K562 treated with DMSO at 1 percent for 12 hours (cell line): ENCODE measurements around the gene ZIK1. TPM values are rescaled to one million over a fixed set of nuclear protein-coding genes. Genes with fewer than 3 reads are reported as not detected.

Experiments used
- total RNA-seq: library from RNA; unstranded; fragments of 300-600 nt; gene quantifications from 2 replicates; pipeline ENCODE4 v1.2.3, GENCODE V29; 2022; ENCODE audit not compliant: insufficient read depth

Gene ZIK1
- total RNA-seq, result 0.36 TPM in 1 of 2 replicates, not detected in the other

GRCh38 chr19:57583521-57584416 lies at the start of gene ZIK1:
Gene ZIK1, plus strand, starts transcription at chr19:57584145. Its CDS starts 212 bp downstream, at chr19:57584357.

GRCh38 chr19:57559404-57560025 lies 24.4 kb upstream of the ZIK1 start, which contains the start of gene ZNF550:
Gene ZNF550, minus strand, starts transcription at chr19:57559863. Its CDS starts 181 bp downstream, at chr19:57559682.

GRCh38 chr19:57578487-57579205 lies 5.3 kb upstream of the ZIK1 start, which contains the start of gene ZNF416:
Gene ZNF416, minus strand, starts transcription at chr19:57578911. Its CDS starts 207 bp downstream, at chr19:57578704.

GRCh38 chr19:57599761-57600383 lies 15.9 kb downstream of the ZIK1 start, which contains the start of gene ZNF530:
Gene ZNF530, plus strand, starts transcription at chr19:57599885. Its CDS starts 4,461 bp downstream, at chr19:57604346.

GRCh38 chr19:57613941-57614743 lies 30.2 kb downstream of the ZIK1 start, which contains the start of gene ZNF134:
Gene ZNF134, plus strand, starts transcription at chr19:57614242. Its CDS starts 5,227 bp downstream, at chr19:57619469.

GRCh38 chr19:57632987-57633831 lies 49.3 kb downstream of the ZIK1 start, which contains the start of gene ZNF211:
Gene ZNF211, plus strand, starts transcription at chr19:57633168. Its CDS starts 179 bp downstream, at chr19:57633347.

Other genes starting within 250 kb of the ZIK1 start
- gene ZNF304, start 232.9 kb upstream of the ZIK1 start, total RNA-seq, result 0.90 and 3.1 TPM in 2 replicates
- gene TRAPPC2B, start 220.6 kb upstream of the ZIK1 start, total RNA-seq, result 6.2 and 8.9 TPM in 2 replicates
- gene ZNF547, start 220.6 kb upstream of the ZIK1 start, total RNA-seq, result 1.3 and 3.0 TPM in 2 replicates
- 0.81 and 5.3 TPM in 2 replicates for gene ZNF548, start 194.3 kb upstream of the ZIK1 start, total RNA-seq
- 4.8 and 9.6 TPM in 2 replicates for gene ZNF17, start 173.0 kb upstream of the ZIK1 start, total RNA-seq
- gene ZNF749, start 148.8 kb upstream of the ZIK1 start, total RNA-seq, result 9.4 and 15.0 TPM in 2 replicates
- gene VN1R1, start 127.0 kb upstream of the ZIK1 start, total RNA-seq, result not detected in 2 replicates
- 0.44 and 2.1 TPM in 2 replicates for gene ZNF772, start 106.6 kb upstream of the ZIK1 start, total RNA-seq
- gene ZNF419, start 96.4 kb upstream of the ZIK1 start, total RNA-seq, result 1.3 TPM in 2 replicates
- 1.3 TPM in 1 of 2 replicates, not detected in the other for gene ZNF773, start 84.2 kb upstream of the ZIK1 start, total RNA-seq
- gene ZNF549, start 56.8 kb upstream of the ZIK1 start, total RNA-seq, result 0.16 TPM in 1 of 2 replicates, not detected in the other
- gene ZNF550, start 24.3 kb upstream of the ZIK1 start, total RNA-seq, result 2.5 and 3.1 TPM in 2 replicates
- 1.3 and 2.0 TPM in 2 replicates for gene ZNF416, start 5.2 kb upstream of the ZIK1 start, total RNA-seq
- 5.8 and 6.7 TPM in 2 replicates for gene ZNF530, start 15.7 kb downstream of the ZIK1 start, total RNA-seq
- gene ZNF134, start 30.1 kb downstream of the ZIK1 start, total RNA-seq, result 1.1 and 14.4 TPM in 2 replicates
- 2.7 and 6.6 TPM in 2 replicates for gene ZNF211, start 49.0 kb downstream of the ZIK1 start, total RNA-seq
- gene ZSCAN4, start 84.8 kb downstream of the ZIK1 start, total RNA-seq, result not detected in 2 replicates
- 1.1 and 5.0 TPM in 2 replicates for gene ZNF551, start 97.8 kb downstream of the ZIK1 start, total RNA-seq
- not detected in 2 replicates for gene ZNF154, start 125.1 kb downstream of the ZIK1 start, total RNA-seq
- gene ZNF671, start 143.5 kb downstream of the ZIK1 start, total RNA-seq, result 0.44 and 0.84 TPM in 2 replicates
- 1.7 and 9.0 TPM in 2 replicates for gene ZNF776, start 162.7 kb downstream of the ZIK1 start, total RNA-seq
- 1.2 and 5.0 TPM in 2 replicates for gene ZNF586, start 185.5 kb downstream of the ZIK1 start, total RNA-seq
- 2.8 and 7.9 TPM in 2 replicates for gene ZNF552, start 230.8 kb downstream of the ZIK1 start, total RNA-seq
- gene ZNF587B, start 246.2 kb downstream of the ZIK1 start, total RNA-seq, result 2.1 and 4.1 TPM in 2 replicates